ENCODE results near the gene CHID1. TPM values are rescaled to one million over a fixed set of nuclear protein-coding genes. Genes with fewer than 3 reads are reported as not detected.

Gene CHID1
- total RNA-seq, 4 donors from 2014 or later, result 37.4 to 55.4 (median 47.2) TPM

DNA sequence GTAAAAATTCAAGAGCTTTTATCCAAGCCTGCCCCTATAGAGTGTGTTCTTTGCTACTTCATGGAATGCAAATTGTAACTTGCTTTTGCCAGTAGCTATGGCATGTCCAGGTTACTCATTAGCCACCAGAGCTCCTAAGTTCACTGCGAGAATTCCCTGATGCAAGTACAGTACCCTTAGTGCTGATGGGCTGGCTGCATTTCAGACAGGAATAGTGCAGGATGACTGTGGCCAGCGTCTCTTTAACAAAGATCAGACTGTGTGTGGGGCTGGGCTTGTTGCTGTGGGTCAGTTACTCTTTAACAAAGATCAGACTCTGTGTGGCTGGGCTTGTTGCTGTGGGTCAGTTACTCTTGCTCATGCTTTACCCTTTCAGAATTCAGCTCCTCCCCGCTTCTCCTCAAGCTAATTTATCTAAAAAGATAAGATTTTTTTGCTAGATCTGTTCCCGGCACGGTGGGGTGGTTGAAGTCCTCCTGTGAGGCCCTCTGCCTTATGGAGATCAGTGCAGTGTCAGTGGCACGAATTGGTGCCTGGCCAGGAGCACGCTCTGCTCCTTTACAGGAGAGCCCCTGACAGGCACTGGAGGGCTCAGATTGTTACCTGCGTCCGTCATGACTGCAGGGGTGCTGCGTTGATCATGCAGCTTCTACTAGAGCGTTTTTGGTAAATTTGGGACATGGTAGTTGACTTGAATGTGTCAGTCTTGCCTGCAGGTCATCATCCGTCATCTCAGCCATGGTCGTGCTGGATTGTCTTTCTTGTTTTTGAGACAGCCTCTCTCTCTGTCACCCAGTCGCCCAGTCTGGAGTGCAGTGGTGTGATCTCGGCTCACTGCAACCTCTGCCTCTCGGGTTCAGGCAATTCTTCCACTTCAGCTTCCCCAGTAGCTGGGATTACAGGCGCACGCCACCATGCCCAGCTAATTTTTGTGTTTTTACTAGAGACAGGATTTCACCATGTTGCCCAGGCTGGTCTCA is 42.1 kb upstream of the CHID1 start:
- no peak overlapping the region for H3K27ac ChIP-seq (replicated peaks in 1 of 4)
- H3K36me3 ChIP-seq, result peaks cover 0 to 27% (median 10%) of the 10 kb centered on the region in 4 donors
- H3K9me3 ChIP-seq, result peaks cover 0 to 12% (median 4%) of the 10 kb centered on the region in 4 donors
- no peaks in the 10 kb centered on the region for H3K27me3 ChIP-seq
- WGBS, result 85% methylated on average over 18 of the region's 18 CpGs
- TF ChIP-seq, protein P1, sequence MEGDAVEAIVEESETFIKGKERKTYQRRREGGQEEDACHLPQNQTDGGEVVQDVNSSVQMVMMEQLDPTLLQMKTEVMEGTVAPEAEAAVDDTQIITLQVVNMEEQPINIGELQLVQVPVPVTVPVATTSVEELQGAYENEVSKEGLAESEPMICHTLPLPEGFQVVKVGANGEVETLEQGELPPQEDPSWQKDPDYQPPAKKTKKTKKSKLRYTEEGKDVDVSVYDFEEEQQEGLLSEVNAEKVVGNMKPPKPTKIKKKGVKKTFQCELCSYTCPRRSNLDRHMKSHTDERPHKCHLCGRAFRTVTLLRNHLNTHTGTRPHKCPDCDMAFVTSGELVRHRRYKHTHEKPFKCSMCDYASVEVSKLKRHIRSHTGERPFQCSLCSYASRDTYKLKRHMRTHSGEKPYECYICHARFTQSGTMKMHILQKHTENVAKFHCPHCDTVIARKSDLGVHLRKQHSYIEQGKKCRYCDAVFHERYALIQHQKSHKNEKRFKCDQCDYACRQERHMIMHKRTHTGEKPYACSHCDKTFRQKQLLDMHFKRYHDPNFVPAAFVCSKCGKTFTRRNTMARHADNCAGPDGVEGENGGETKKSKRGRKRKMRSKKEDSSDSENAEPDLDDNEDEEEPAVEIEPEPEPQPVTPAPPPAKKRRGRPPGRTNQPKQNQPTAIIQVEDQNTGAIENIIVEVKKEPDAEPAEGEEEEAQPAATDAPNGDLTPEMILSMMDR (IDR thresholded peaks at IDR 0.05), result no peak
- no peak for TF ChIP-seq POLR2AphosphoS5 (IDR thresholded peaks at IDR 0.05)
- no peak for TF ChIP-seq POLR2A (IDR thresholded peaks at IDR 0.05; ENCODE audit: low read depth)
- no peak for TF ChIP-seq EP300 (IDR thresholded peaks at IDR 0.05)
- H3K4me3 ChIP-seq, result no peak overlapping the region
- peaks cover 0 to 52% (median 32%) of the 10 kb centered on the region in 4 donors for H3K4me1 ChIP-seq
- intact Hi-C loops (cut with DNase I), result no loop called here
- no peak for DNase-seq (ENCODE audit: extremely low spot score)

DNA sequence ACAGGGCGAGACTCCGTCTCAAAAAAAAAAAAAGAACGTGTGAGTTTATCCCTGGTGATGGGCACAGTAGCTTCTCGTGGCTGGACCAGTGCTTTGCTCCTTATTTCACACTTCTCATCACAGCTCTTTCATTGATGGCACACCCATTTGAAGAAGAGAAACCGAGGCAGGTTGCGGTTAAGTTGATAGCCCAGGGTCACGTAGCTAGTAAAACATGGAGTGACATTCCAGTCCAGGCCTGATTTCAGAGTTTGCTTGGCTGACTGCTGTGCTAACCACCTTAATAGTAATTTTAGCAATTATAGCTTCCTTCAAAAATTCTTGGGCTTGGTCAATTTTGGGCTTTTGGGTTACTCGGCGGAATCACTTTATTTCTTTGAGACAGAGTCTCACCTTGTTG is 40.9 kb upstream of the CHID1 start:
- Histone ChIP-seq H3K4me1 (peaks cover 0 to 43% (median 32%) of the 10 kb centered on the region in 4 donors), H3K27me3 (no peaks in the 10 kb centered on the region), H3K27ac (replicated peaks in 1 of 4) (no peak overlapping the region), H3K36me3 (peaks cover 0 to 19% (median 7%) of the 10 kb centered on the region in 4 donors), H3K4me3 (no peak overlapping the region), H3K9me3 (peaks cover 0 to 12% (median 4%) of the 10 kb centered on the region in 4 donors)
- DNase-seq (ENCODE audit: extremely low spot score), result no peak
- intact Hi-C loops (cut with DNase I), result no loop called here
- TF ChIP-seq, protein P1 (IDR thresholded peaks at IDR 0.05), result no peak
- no peak for TF ChIP-seq POLR2AphosphoS5 (IDR thresholded peaks at IDR 0.05)
- no peak for TF ChIP-seq POLR2A (IDR thresholded peaks at IDR 0.05; ENCODE audit: low read depth)
- no peak for TF ChIP-seq EP300 (IDR thresholded peaks at IDR 0.05)
- WGBS, result 95% methylated on average over 9 of the region's 9 CpGs

DNA sequence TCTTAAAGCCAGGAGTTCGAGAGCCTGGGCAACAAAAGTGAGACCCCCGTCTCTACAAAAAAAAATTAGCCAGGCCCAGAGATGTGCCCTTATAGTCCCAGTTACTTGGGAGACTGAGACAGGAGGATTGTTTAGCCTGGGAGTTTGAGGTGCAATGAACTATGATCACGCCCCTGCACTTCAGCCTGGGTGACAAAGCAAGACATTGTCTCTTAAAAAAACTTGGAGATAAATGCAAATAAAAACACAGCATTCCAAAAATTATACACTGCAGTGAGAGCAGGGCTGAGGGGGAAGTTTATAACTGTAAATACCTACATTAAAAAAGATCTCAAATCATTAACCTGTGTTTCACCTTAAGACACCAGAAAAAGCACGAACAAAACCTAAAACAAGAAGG is 37.1 kb upstream of the CHID1 start:
- peaks cover 3 to 37% (median 25%) of the 10 kb centered on the region in 4 donors for H3K36me3 ChIP-seq

DNA sequence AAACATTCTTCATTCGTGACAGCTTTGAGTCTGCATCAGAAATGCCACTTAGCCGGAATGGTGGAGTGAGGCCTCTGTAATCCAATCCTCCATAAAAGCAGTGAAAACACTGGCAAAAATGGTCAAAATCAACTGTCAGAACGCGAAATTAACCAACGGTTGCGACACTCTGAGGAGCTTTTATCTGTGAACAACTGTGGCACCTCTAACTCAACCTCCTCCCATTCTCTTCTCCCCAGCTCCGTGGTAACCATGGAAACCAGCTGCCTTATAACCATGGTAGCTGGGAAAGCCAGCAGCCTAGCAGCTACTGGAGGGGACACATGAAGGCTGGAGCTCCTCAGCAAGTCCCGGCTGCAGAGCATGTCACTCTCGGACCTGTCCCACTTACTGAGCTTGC is 35.4 kb upstream of the CHID1 start:
- 75% methylated on average over 9 of the region's 9 CpGs for WGBS
- no peaks in the 10 kb centered on the region for H3K27me3 ChIP-seq
- TF ChIP-seq, protein P1 (IDR thresholded peaks at IDR 0.05), result no peak
- no peak for TF ChIP-seq POLR2AphosphoS5 (IDR thresholded peaks at IDR 0.05)
- no peak for TF ChIP-seq POLR2A (IDR thresholded peaks at IDR 0.05; ENCODE audit: low read depth)
- TF ChIP-seq EP300 (IDR thresholded peaks at IDR 0.05), result no peak
- H3K9me3 ChIP-seq, result peaks cover 0 to 12% (median 4%) of the 10 kb centered on the region in 4 donors
- H3K36me3 ChIP-seq, result peaks cover 3 to 37% (median 22%) of the 10 kb centered on the region in 4 donors
- H3K4me3 ChIP-seq, result no peak overlapping the region
- no peak for DNase-seq (ENCODE audit: extremely low spot score)
- H3K27ac ChIP-seq (replicated peaks in 1 of 4), result no peak overlapping the region
- H3K4me1 ChIP-seq, result peaks cover 21 to 41% (median 33%) of the 10 kb centered on the region in 4 donors
- intact Hi-C loops (cut with DNase I), result no loop called here

More for the DNA sequence above, 37.1 kb upstream of the CHID1 start:
- peaks cover 0 to 12% (median 4%) of the 10 kb centered on the region in 4 donors for H3K9me3 ChIP-seq
- no peak overlapping the region for H3K27ac ChIP-seq (replicated peaks in 1 of 4)
- no peak for TF ChIP-seq EP300 (IDR thresholded peaks at IDR 0.05)
- no peaks in the 10 kb centered on the region for H3K27me3 ChIP-seq
- DNase-seq (ENCODE audit: extremely low spot score), result no peak
- peaks cover 5 to 32% (median 23%) of the 10 kb centered on the region in 4 donors for H3K4me1 ChIP-seq
- intact Hi-C loops (cut with DNase I), result no loop called here
- 89% methylated on average over 4 of the region's 4 CpGs for WGBS
- H3K4me3 ChIP-seq, result no peak overlapping the region

Data from esophagus muscularis mucosa (tissue), 4 donors.